HEK293T (cell line): ENCODE measurements around the gene INPP1.
"Not testable (repeated sequence)": the region's sequence is repeated elsewhere in the genome, so short reads cannot be mapped to it uniquely, and the experiment has no call there.

Experiments
- CTCF ChIA-PET: fragments of 350-600 bp; formaldehyde crosslinking; extraction: SDS; loops from one replicate; lab custom pipeline; 2021; ENCODE audit warnings: antibody characterized with exemption, inconsistent platforms; lab: Yijun Ruan, JAX
- POLR2A ChIA-PET: fragments of 350-600 bp; formaldehyde crosslinking; extraction: SDS; loops from one replicate; lab custom pipeline; 2020; ENCODE audit warnings: antibody characterized with exemption, inconsistent platforms; lab: Yijun Ruan, JAX
- DNase-seq: peaks from one replicate; pipeline ENCODE4 v3.0.0; 2012; ENCODE audit warnings: mixed read lengths; ENCODE audit errors: extremely low spot score
- ARNT ChIP-seq: fragments of 450-650 bp; IDR thresholded peaks from 2 replicates; pipeline ENCODE4 v1.6.1; 2017; ENCODE audit warnings: mild to moderate bottlenecking
- BHLHE40 ChIP-seq: fragments of 450-650 bp; IDR thresholded peaks from 2 replicates; pipeline ENCODE4 v1.6.1; 2016; ENCODE audit warnings: mild to moderate bottlenecking, moderate library complexity, borderline replicate concordance
- CTBP1 ChIP-seq: fragments of 450-650 bp; IDR thresholded peaks from 2 replicates; pipeline ENCODE4 v1.6.1; 2016; ENCODE audit warnings: borderline replicate concordance
- ELF4 ChIP-seq: fragments of 450-650 bp; IDR thresholded peaks from 2 replicates; pipeline ENCODE4 v1.6.1; 2017; ENCODE audit warnings: antibody characterized with exemption
- FOXA1 ChIP-seq: fragments of 450-650 bp; IDR thresholded peaks from 2 replicates; pipeline ENCODE4 v1.6.1; 2016; ENCODE audit warnings: mild to moderate bottlenecking
- FOXK2 ChIP-seq: fragments of 450-650 bp; IDR thresholded peaks from 2 replicates; pipeline ENCODE4 v1.6.1; 2016; ENCODE audit warnings: mild to moderate bottlenecking
- FOXM1 ChIP-seq: fragments of 450-650 bp; IDR thresholded peaks from 2 replicates; pipeline ENCODE4 v1.6.1; 2017; ENCODE audit warnings: mild to moderate bottlenecking, borderline replicate concordance
- HDGF ChIP-seq: fragments of 450-650 bp; IDR thresholded peaks from 2 replicates; pipeline ENCODE4 v1.6.1; 2017; ENCODE audit warnings: antibody characterized with exemption, borderline replicate concordance
- L3MBTL2 ChIP-seq: fragments of 450-650 bp; conservative IDR thresholded peaks from 2 replicates; pipeline ENCODE4 v1.6.1; 2016; ENCODE audit warnings: mild to moderate bottlenecking
- LEF1 ChIP-seq: fragments of 450-650 bp; IDR thresholded peaks from 2 replicates; pipeline ENCODE4 v1.6.1; 2017; ENCODE audit warnings: mild to moderate bottlenecking, borderline replicate concordance
- NFRKB ChIP-seq: fragments of 450-650 bp; IDR thresholded peaks from 2 replicates; pipeline ENCODE4 v1.6.1; 2016; ENCODE audit warnings: mild to moderate bottlenecking, moderate library complexity
- SP1 ChIP-seq: fragments of 450-650 bp; IDR thresholded peaks from 2 replicates; pipeline ENCODE4 v1.6.1; 2017
- SUZ12 ChIP-seq: fragments of 450-650 bp; IDR thresholded peaks from 2 replicates; pipeline ENCODE4 v1.6.1; 2016; ENCODE audit warnings: mild to moderate bottlenecking
- TARDBP ChIP-seq: fragments of 450-650 bp; IDR thresholded peaks from 2 replicates; pipeline ENCODE4 v1.6.1; 2016
- ZNF384 ChIP-seq: fragments of 450-650 bp; IDR thresholded peaks from 2 replicates; pipeline ENCODE4 v1.6.1; 2016
- TF ChIP-seq, protein P1 (sequence below): fragments of 450-650 bp; IDR thresholded peaks from 2 replicates; pipeline ENCODE4 v1.6.1; 2016

INPP1 gene

DNA sequence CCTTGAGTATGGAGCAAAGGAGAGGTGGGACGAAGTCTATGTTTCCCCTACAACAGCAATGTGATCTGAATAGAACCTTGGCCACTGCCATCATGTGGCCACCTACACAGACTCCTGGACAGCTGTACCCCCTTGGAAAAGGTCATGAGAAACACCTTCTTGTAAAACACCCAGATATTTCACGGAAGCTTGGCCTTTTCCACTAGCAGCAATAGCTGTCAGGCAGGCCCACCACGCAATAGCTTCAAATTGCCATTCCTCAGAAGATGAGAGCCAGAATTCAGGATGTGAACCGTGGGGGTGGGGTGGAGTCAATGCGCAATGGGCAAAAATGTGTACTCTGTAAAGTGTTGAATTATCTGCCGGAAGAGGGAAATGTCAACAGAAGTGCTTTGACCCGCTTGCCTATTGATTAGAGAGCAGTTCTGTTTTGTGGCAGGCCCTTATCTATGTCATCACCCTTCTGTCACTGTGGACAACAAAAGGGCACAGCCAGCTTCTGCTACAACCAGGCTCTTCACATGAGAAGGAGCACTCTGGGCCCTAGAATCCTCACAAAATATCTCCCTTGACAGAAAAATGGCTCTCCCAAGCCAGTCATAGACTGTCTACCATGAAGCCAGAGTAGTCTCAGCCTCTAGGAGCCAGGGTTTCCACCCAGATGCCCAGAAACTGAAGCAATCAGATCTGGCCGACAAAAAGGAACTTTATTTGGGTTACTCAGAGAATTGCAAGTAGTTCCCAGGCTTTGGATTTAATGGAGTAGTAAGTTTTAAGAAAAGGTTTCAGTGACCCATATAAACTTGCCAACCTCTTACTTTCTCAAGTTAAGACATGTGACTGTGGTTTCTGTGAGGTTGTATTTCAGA lies 9.5 kb downstream of the INPP1 start:
- DNase-seq: no peak
- CTCF ChIA-PET: no interaction called here
- POLR2A ChIA-PET: interaction anchor here (1.3 kb wide), 1 partner anchor 9 kb away, joined by 4 read pairs; no protein-coding TSS in a partner anchor
- TF ChIP-seq BHLHE40 (no peak), ELF4 (no peak), HDGF (no peak), LEF1 (no peak), NFRKB (no peak), L3MBTL2 (no peak), SP1 (no peak), ARNT (no peak), FOXA1 (no peak), FOXK2 (no peak), CTBP1 (no peak), ZNF384 (no peak)

DNA sequence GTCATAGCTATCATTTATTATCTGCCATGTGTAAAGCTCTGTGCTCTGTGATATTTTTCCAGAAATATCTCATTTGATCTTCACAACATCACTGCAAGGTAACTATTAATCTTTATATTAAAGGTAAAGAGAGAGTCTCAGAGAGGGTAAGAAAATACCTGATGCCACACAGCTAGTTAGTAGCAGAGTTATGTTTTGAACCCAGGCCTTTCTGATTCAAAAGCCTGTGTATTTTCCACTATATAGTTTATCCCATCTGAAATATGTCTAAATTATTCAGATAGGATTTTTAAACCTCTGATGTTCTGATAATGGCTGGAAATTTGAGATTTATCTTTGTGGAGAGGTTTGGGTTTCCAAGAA lies 10.1 kb downstream of the INPP1 start:
- TF ChIP-seq, protein P1, sequence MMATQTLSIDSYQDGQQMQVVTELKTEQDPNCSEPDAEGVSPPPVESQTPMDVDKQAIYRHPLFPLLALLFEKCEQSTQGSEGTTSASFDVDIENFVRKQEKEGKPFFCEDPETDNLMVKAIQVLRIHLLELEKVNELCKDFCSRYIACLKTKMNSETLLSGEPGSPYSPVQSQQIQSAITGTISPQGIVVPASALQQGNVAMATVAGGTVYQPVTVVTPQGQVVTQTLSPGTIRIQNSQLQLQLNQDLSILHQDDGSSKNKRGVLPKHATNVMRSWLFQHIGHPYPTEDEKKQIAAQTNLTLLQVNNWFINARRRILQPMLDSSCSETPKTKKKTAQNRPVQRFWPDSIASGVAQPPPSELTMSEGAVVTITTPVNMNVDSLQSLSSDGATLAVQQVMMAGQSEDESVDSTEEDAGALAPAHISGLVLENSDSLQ: no peak
- TF ChIP-seq FOXM1 (no peak), FOXA1 (no peak), ZNF384 (no peak), FOXK2 (no peak), CTBP1 (no peak), BHLHE40 (no peak), L3MBTL2 (no peak), ARNT (no peak), SUZ12 (no peak), HDGF (no peak), SP1 (no peak), TARDBP (no peak), NFRKB (no peak), ELF4 (no peak)
- ChIA-PET POLR2A (no interaction called here), CTCF (no interaction called here)
- DNase-seq: no peak

DNA sequence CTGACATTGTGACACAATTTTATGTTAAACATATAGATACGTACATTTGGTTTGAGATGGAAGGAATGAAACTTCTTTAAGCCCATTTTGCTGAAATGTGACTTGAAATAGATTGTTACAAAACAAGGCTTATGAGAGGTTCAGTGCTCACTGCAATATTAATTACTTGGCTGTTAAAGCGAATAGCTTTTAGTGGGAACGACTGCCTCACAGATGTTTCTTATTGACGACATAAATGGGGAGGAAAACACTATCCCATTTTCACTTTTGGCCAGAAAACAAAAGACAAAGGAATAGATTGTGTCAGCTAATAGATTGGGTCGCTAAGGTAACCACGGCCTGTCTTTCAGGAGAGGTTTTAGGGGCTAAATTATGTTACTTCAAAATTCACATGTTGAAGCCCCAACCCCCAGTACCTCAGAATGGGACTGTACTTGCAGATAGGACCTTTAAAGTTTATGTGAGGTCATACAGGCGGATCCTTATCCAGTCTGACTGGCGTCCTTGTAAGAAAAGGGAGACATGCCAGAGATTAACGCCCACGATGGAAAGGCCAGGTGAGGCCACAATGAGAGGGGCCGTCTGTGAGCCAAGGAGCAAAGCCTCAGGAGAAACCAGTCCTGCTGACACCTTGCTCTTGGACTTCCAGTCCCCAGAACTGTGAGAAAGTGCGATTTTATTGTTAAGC lies 10.8 kb downstream of the INPP1 start:
- TF ChIP-seq NFRKB (no peak), ZNF384 (no peak), SUZ12 (no peak), CTBP1 (no peak), ARNT (no peak), SP1 (no peak), HDGF (no peak), ELF4 (no peak), L3MBTL2 (no peak), FOXK2 (no peak), TARDBP (no peak), FOXM1 (no peak), BHLHE40 (no peak), FOXA1 (no peak), LEF1 (no peak)
- POLR2A ChIA-PET: no interaction called here
- CTCF ChIA-PET: no interaction called here
- DNase-seq: no peak

DNA sequence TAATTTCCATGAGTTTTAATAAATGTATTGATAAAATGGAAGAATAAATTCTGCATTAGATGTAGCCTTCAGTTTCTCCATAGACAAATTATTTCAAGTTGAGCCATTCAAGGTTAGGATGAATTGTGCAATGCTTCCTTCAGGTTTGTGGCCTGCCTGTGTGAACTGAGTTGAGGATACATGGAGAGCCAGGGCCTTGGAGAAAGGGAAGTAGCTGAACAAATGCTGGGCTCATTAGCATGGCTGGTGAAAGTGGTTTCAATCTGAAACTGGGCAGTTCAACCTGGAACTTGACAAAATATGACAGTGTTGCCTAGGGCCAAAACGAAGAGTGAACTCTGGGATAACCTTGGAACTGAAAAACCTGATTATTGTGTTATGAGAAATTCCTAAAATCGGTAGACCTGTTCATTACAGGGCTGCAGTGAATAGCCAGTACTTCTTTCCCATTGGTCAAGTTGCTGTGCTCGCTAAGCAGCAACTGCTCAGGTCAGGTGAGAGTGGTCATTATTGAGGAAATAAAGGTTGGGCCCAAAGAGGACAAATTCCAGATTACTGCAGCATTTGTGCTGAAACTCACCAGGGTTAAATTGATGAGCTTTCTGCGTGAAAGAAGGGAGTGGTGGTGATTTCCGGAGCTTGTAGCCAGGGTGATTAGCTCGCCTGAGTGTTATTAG lies 12.7 kb downstream of the INPP1 start:
- POLR2A ChIA-PET: interaction anchor here (0.5 kb wide), 1 partner anchor 677 kb away, joined by 3 read pairs; no protein-coding TSS in a partner anchor
- TF ChIP-seq FOXK2 (no peak), TARDBP (no peak), ARNT (no peak), L3MBTL2 (no peak), CTBP1 (no peak), HDGF (no peak), ZNF384 (no peak), FOXA1 (no peak)
- CTCF ChIA-PET: no interaction called here
- DNase-seq: no peak

DNA sequence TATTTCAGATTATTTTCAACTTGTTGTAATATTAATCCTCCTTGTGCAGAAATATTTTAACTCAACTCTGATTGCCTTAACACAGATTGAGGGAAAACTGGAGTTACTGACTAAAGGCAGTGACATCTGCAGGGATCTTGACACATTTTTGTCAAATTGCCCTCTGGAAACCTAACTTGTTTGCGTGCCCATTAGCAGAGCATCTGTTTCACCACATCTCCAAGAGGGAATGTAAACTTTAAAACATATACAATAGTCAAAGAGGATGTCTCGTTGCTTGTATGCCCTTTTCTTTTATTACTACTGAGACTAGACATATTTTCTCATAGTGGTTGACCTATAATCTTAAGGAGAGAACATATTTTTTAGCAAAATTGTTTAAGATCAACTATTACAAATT lies 14.2 kb downstream of the INPP1 start:
- DNase-seq: no peak
- TF ChIP-seq ZNF384 (no peak), FOXA1 (no peak), HDGF (no peak), BHLHE40 (no peak), NFRKB (no peak), FOXM1 (no peak), SP1 (no peak), FOXK2 (no peak), CTBP1 (no peak), TARDBP (no peak), SUZ12 (no peak), ARNT (no peak), LEF1 (no peak)
- TF ChIP-seq, protein P1: no peak
- ChIA-PET CTCF (no interaction called here), POLR2A (no interaction called here)

DNA sequence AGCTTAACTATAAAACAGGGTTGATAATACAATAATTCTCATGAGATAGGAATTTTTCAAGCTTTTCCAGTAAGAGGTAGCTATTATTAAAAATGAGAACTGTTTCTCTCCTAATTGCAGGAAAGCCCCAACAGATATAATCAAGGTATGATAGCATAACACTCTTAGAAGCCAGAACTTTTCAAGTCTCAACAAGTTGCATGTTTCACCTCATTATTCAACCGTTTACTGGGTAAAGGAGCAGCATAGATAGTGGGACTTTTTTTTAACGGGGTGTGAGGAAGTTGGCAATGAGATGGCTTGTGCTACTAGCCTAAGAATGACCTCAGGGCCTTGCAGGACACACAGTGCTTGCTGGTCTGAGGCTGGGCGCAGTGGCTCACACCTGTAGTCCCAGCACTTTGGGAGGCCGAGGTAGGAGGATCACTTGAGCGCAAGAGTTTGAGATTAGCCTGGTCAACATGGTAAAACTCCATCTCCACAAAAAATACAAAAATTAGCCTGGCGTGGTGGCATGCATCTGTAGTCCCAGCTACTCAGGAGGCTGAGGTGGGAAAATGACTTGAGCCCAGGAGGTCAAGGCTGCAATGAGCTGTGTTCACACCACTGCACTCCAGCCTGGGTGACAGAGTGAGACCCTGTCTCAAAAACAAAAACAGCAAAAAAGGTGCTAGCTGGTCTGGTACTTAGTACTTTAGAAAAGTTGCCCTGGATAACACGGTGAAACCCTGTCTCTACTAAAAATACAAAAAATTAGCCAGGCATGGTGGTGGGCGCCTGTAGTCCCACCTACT lies 15.5 kb downstream of the INPP1 start:
- DNase-seq, CTCF ChIA-PET, POLR2A ChIA-PET: not testable (repeated sequence)
